Measurements from ENCODE around the gene SAG. TPM values are rescaled to one million over a fixed set of nuclear protein-coding genes. Genes with fewer than 3 reads are reported as not detected.

Gene SAG
- total and polyA plus RNA-seq, 8 donors: not detected

- no peaks in the 10 kb centered on the region for H3K9me3 ChIP-seq
- peaks cover 8 to 20% (median 17%) of the 10 kb centered on the region in 3 donors for H3K4me1 ChIP-seq
- WGBS, 2 donors: 90 to 94% methylated on average over 6 of the region's 6 CpGs
- H3K27me3 ChIP-seq: no peaks in the 10 kb centered on the region
- DNase-seq: no peak
- no peak for FAIRE-seq
- H3K4me3 ChIP-seq: no peak overlapping the region
- H3K36me3 ChIP-seq: peaks cover 0 to 42% (median 32%) of the 10 kb centered on the region in 3 donors
- intact Hi-C loops (cut with DNase I): no loop called here
- peak in 3 of 4 donors; percentile 26 to 63 (median 37) for ATAC-seq
- TF ChIP-seq, protein P1, sequence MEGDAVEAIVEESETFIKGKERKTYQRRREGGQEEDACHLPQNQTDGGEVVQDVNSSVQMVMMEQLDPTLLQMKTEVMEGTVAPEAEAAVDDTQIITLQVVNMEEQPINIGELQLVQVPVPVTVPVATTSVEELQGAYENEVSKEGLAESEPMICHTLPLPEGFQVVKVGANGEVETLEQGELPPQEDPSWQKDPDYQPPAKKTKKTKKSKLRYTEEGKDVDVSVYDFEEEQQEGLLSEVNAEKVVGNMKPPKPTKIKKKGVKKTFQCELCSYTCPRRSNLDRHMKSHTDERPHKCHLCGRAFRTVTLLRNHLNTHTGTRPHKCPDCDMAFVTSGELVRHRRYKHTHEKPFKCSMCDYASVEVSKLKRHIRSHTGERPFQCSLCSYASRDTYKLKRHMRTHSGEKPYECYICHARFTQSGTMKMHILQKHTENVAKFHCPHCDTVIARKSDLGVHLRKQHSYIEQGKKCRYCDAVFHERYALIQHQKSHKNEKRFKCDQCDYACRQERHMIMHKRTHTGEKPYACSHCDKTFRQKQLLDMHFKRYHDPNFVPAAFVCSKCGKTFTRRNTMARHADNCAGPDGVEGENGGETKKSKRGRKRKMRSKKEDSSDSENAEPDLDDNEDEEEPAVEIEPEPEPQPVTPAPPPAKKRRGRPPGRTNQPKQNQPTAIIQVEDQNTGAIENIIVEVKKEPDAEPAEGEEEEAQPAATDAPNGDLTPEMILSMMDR (IDR thresholded peaks at IDR 0.05): no peak
- no peak overlapping the region for H3K27ac ChIP-seq
Measured at GRCh38 chr2:233267516-233268245, 39.9 kb upstream of the SAG start.

DNA sequence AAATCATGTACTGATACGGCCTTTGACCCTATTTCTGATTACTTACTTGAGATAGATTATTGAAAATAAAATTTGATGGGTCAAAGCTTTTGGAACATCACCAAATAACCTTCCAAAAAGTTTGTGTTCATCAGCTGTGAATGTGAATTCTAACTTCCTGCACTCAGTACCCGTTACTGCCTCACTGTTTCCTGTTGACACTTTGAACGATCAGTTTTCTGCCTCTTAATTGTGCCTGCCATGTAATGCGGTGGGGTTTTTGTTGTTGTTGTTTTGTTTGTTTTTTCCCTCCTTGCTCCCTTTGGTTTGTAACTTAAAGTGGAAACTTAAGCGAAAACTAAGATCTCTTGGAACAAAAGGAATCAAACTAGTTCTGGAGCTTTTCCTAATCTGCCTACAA lies 37.2 kb upstream of the SAG start:
- DNase-seq (no peak), ATAC-seq (no peak), FAIRE-seq (no peak)
- H3K9me3 ChIP-seq: no peaks in the 10 kb centered on the region
- intact Hi-C loops (cut with DNase I): no loop called here
- H3K4me3 ChIP-seq: no peak overlapping the region
- WGBS, 2 donors: 76 to 79% methylated on average over 5 of the region's 5 CpGs
- peaks cover 8 to 20% (median 17%) of the 10 kb centered on the region in 3 donors for H3K4me1 ChIP-seq
- H3K36me3 ChIP-seq: peaks cover 5 to 35% (median 24%) of the 10 kb centered on the region in 3 donors
- H3K27ac ChIP-seq: peak overlapping the region in 1 of 4 donors; percentile 50
- no peaks in the 10 kb centered on the region for H3K27me3 ChIP-seq
- TF ChIP-seq, protein P1 (IDR thresholded peaks at IDR 0.05): no peak

DNA sequence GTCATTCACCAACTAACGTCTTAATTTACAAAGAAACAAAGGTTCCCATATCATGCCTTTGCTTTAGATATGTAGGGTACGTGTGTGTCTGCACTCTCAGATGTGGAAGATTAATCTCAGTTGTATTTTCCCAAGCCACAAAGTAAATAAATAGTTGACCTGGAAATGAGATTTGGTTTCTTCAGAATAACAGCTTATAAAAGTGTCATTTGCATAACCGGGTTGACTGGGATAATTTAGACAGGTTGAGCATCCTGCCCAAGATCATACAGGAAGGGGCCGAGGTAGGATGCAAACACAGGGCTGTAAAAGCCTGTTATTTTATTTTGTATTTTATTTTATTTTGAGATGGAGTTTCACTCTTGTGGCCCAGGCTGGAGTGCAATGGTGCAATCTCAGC lies 36.7 kb upstream of the SAG start:
- TF ChIP-seq, protein P1 (IDR thresholded peaks at IDR 0.05): no peak
- peaks cover 8 to 20% (median 17%) of the 10 kb centered on the region in 3 donors for H3K4me1 ChIP-seq
- ATAC-seq: peak in 1 of 4 donors; percentile 19
- H3K27ac ChIP-seq: peak overlapping the region in 2 of 4 donors; percentile 47 to 50
- no peaks in the 10 kb centered on the region for H3K27me3 ChIP-seq
- intact Hi-C loops (cut with DNase I): no loop called here
- no peak overlapping the region for H3K4me3 ChIP-seq
- no peak for FAIRE-seq
- no peak for DNase-seq
- no peaks in the 10 kb centered on the region for H3K9me3 ChIP-seq
- WGBS, 2 donors: 41 to 43% methylated on average over 4 of the region's 4 CpGs
- peaks cover 5 to 35% (median 26%) of the 10 kb centered on the region in 3 donors for H3K36me3 ChIP-seq

DNA sequence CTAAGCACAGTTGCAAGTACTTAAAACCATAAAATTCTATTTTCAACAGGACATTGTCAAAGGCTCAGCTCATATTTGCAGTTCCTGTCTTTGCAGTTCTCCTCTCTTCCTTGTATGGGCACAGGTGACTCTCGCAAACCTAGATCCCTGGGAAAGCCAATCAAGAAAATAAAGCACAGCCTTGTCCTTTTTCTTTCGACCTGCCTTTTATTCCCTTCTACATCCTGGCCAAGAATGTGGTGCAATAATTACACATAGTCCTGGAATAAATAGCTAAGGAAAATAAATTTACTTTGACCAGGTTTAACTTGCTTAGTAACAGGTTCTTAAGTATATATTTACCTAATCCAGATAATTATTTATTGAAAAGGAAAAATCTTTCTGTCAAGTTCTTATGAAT lies 35.9 kb upstream of the SAG start:
- Histone ChIP-seq H3K4me1 (peaks cover 8 to 20% (median 17%) of the 10 kb centered on the region in 3 donors), H3K4me3 (no peak overlapping the region), H3K36me3 (peaks cover 5 to 33% (median 25%) of the 10 kb centered on the region in 3 donors), H3K27ac (peak overlapping the region in 2 of 4 donors; percentile 47 to 50), H3K9me3 (no peaks in the 10 kb centered on the region), H3K27me3 (no peaks in the 10 kb centered on the region)
- intact Hi-C loops (cut with DNase I): no loop called here
- 6 to 15% methylated on average over 2 of the region's 2 CpGs for WGBS, 2 donors
- DNase-seq (no peak), ATAC-seq (peak; percentile 75 to 85 (median 79)), FAIRE-seq (no peak)
- TF ChIP-seq, protein P1 (IDR thresholded peaks at IDR 0.05): no peak

DNA sequence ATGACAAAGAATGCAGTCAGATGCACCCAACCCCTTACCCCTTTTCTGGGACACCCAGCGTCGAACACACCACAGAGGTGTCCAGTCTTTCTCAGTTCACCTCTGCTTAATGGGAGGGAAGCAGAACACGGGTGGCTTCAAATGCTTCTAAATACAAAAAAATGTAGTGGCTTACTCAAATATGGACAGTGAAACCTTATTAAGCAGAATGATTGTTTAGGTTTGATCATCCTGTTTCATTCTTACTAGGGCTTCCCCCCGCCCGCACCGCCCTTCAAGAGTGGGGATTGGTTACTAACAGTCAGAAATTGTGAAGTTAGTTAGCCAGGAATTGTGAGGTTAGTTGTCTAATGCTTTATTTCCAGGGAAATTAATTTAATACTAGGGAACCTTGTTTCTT lies 34.5 kb upstream of the SAG start:
- no peak overlapping the region for H3K4me3 ChIP-seq
- no peak overlapping the region for H3K27ac ChIP-seq
- TF ChIP-seq, protein P1 (IDR thresholded peaks at IDR 0.05): no peak
- ATAC-seq (no peak), DNase-seq (no peak), FAIRE-seq (no peak)
- H3K36me3 ChIP-seq: peaks cover 5 to 40% (median 23%) of the 10 kb centered on the region in 3 donors
- H3K4me1 ChIP-seq: peaks cover 8 to 20% (median 17%) of the 10 kb centered on the region in 3 donors
- no peaks in the 10 kb centered on the region for H3K27me3 ChIP-seq
- intact Hi-C loops (cut with DNase I): no loop called here
- H3K9me3 ChIP-seq: no peaks in the 10 kb centered on the region
- 87 to 93% methylated on average over 6 of the region's 6 CpGs for WGBS, 2 donors
